Activated CD4-positive, alpha-beta T cell treated with anti-CD3 and anti-CD28 coated beads, Interleukin-2, Interleukin-6, amounts not matched to agents 100 ng/mL and 50 ng/mL, durations not matched to agents 16 hours and 8 hours (primary cell): Measurements from ENCODE around the gene OR52M1.
"Not testable (repeated sequence)": the region's sequence is repeated elsewhere in the genome, so short reads cannot be mapped to it uniquely, and the experiment has no call there.

ENCODE experiments used
- DNase-seq: peaks from one replicate; pipeline ENCODE4 v3.0.0-alpha.2; 2020

The OR52M1 gene, protein sequence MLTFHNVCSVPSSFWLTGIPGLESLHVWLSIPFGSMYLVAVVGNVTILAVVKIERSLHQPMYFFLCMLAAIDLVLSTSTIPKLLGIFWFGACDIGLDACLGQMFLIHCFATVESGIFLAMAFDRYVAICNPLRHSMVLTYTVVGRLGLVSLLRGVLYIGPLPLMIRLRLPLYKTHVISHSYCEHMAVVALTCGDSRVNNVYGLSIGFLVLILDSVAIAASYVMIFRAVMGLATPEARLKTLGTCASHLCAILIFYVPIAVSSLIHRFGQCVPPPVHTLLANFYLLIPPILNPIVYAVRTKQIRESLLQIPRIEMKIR

DNA sequence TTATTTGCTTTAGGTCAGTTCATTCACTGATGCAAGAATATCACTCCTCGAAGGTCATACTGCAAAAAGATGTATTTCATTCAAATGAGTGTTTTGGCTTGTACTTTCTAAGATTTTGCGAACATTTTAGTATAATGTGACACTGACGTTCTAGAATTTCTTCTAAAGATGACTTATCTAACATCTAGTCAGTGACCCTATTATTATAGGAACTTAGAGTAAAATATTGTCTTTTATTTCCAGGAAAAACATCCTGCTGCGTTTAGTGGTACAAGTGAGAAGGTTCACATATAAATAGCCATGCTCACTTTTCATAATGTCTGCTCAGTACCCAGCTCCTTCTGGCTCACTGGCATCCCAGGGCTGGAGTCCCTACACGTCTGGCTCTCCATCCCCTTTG is at the start of gene OR52M1:
OR52M1 (plus strand) TSS at position 301 of the 400 bp plus-strand sequence; CDS start at position 301, 0 bp downstream.
- no peak for DNase-seq

DNA sequence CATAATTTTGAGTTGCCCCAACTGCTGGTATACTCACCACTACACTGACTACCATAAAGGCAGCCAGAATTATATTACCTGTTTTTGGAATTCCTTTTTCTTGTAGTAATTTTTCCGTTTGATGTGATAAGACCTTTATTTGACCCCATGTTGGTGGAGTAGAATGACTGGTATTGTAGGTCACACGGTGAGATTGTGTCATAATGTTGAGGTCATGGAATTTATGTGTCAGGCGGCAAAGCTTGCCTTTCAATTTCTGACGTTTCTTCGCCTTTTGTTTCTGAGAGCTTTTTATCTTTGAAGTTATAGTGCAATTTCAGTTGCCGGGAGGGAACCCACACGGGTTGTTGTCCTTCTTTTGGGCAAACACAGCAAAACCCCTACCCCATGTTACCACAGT is 49.5 kb upstream of the OR52M1 start:
- no peak for DNase-seq

DNA sequence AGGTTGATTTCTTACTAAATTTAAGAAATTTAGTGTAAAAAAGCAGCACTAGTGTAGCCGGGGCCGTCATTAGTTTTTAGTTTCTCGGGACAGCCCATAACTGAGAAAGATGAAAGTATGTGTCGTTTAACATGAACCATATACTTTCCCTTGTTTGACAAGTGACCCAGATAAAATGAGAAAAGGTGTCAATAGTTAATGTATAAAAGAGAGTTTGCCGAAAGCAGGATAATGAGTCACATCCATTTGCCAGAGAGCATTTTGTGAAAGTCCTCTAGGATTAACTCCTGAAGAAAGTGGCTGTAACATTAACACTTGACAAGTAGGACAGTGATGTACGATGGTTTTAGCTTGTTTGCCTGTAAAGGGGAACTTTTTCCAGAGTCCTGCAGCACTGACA is 49.0 kb upstream of the OR52M1 start:
- no peak for DNase-seq

DNA sequence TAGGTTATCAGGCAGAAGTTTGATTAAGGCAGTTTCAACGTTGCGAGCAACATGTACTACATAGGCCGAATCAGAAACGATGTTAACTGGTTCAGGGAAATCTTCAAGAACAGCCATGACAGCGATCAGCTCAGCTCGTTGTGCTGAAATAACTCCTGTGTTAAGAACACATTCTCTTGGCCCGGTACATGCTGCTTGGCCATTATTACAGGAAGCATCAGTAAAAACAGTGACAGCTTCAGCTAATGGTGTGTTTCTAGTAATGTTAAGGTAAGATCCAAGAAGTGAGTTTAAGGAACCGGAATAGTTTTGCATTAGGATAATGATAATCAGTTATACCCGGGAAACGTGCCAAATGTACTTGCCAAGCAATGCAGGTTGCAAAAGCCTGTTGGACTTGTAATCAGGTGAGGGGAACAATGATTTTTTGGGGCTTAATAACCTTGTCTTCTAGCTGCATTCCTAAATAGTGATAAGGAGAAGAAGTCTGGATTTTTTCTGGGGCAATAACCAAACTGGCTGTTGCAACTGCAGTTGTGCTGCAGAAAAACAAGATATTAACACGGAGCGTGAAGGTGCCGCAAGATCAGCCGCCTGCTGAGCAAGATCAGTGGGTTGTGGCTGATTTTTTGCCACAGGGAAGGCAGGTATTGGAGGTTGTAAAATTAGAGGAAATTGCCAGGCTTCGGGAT is 48.3 kb upstream of the OR52M1 start:
- no peak for DNase-seq

DNA sequence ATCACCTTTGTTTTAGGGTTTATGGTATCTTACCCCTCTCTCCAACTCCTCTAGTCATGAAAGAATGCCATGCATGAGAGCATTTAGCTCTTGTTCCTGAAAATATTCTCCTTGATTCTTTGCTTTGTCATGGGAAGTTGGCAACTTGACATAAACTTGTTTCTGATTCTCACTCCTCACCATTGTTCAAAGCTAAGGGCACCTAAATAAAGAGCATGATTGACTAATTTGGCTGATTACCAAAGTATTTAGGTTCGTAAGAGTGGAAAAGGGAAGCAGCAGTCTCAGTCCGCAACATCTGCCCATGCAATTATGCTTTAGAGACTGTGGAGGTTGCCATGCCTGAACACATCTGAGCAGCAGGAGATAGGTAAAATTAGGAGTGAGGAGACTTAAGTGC is 36.1 kb upstream of the OR52M1 start:
- DNase-seq, result no peak

DNA sequence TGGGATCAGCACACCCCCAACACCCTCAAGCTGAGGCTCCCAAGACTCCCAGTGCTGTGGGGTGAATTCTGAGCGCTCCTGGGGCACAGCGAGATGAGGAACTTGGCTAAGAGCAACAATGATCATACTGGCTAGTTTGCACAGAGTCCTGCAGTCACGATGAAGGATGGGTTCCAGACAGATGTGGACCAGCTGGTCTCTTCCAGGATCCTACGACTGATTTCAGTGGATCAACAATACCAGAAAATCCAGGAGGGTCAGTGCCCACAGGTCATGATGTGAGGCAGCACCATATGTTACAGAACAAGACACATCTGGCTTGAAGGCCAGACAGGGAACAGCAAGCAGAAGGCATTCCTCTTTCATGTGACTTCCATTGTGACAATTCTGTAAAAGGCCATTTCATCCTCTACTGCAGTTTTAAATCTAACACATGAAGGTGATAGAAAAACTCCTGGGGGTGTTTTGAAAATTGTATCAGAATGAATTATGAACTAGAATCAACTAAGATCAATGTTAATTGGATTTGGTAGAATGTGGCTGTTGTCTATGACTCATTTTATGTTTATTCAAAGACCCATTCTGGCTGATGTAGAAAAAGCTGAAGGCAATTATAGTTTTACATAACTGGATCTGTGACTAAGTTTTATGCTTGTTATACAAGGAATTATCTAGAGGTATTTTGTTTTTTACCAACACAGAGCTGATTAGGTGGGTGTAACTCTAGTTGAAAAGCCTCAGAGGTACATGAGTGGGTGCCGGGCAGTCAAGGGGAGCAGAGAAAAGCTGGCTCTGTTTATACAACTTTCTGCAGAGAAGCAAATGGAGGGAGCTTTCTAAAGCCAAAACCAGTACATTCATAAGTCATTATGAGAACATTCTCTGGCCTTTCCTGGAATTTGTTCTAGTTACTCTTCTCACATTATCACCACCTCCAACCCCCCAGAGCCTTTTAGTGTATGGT is 33.4 kb upstream of the OR52M1 start:
- no peak for DNase-seq

DNA sequence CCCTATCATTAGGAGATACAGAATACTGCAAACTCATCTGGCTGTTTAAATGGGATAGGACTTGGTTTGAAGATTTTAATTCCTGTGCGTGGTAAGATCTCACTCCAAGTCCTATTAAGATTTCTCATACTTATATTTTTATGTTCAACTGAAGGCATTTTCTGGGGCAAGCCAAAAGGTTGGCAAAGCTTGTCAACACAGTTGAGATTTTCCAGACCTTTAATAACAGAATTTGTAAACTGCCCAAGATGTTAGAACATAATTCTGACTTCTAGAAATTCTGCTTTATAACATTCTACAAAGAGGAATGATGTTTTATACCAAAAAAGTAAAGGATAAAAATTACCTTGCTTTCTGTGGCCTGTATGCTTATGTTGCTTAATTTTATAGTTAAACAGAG is 30.8 kb upstream of the OR52M1 start:
- no peak for DNase-seq

DNA sequence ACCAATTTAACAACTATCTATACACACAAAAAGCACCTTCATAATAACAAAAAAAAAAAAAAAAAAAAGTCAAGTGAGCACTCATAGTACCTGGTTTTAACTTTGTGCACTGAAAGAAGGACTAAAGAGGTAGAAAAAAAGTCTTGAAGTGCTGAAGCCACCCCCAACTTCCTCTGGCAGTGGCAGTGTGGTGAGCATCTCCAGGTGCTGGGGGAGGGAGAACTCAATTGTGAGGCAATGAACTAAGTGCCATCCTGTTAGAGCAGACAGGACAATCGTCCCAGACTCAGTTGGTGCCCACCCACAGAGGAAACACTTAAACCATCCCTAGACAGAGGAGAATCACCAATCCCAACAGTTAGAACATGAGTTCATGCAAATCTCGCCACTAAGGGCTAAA is 22.7 kb upstream of the OR52M1 start:
- no peak for DNase-seq

DNA sequence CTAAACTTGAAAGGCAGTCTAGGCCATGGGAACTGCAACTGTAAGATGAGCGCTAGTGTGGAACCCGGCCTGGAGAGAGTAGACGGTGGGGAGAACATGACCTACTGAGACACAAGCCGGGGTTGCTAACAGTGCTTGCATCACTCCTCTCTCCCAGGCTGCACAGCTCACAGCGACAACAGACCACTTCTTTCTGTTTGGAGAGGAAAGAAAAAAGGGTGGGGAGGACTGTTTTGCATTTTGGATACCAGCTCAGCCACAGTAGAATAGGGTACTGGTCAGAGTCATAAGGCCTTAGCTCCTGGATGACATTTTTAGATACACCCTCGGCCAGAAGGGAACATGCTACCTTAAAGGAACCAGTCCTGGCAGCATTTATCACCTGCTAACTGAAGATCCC is 22.2 kb upstream of the OR52M1 start:
- DNase-seq, result no peak

DNA sequence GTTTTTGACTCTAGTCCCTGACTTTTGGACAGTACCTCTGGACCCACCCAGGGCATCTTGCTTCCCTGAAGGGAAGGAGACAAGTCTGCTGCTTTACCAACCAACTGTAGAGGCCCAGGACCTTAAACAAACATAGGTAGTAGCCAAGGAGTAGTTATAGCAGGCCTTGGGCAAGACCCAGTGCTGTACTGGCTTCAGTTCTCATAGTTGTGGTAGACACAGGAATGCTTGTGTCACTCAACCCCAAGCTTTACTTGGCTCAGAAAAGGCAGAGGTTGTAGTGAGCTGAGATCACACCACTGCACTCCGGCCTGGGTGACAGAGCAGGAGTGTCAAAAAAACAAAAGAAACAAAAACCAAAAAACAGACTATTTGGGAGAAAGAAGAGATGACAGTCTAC is 21.3 kb upstream of the OR52M1 start:
- DNase-seq, result no peak

DNA sequence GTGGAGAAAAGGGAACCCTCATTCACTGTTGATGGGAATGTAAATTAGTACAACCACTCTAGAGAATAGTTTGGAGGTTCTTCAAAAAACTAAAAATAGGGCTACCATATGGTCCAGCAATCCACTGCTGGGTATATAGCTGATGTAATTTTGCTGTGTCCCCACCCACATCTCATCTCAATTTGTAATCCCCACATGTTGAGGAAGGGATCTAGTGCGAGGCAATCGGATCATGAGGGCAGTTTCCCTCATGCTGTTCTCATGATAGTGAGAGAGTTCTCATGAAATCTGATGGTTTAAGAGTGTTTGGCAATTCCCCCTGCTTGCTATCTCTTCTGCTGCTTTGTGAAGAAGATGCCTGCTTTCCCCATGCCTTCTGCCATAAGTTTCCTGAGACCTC is 17.1 kb upstream of the OR52M1 start:
- no peak for DNase-seq

DNA sequence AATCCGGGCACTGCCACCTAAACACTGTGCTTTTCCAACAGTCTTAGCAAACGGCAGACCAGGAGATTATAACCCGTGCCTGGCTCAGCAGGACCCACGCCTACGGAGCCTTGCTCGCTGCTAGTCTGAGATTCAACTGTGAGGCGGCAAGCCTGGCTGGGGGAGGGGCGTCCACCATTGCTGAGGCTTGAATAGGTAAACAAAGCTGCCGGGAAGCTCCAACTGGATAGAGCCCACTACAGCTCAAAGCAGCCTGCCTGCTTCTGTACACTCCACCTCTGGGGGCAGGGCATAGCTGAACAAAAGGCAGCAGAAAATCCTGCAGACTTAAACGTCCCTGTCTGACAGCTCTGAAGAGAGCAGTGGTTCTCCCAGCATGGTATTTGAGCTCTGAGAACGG is 13.3 kb upstream of the OR52M1 start:
- not testable (repeated sequence) for DNase-seq

DNA sequence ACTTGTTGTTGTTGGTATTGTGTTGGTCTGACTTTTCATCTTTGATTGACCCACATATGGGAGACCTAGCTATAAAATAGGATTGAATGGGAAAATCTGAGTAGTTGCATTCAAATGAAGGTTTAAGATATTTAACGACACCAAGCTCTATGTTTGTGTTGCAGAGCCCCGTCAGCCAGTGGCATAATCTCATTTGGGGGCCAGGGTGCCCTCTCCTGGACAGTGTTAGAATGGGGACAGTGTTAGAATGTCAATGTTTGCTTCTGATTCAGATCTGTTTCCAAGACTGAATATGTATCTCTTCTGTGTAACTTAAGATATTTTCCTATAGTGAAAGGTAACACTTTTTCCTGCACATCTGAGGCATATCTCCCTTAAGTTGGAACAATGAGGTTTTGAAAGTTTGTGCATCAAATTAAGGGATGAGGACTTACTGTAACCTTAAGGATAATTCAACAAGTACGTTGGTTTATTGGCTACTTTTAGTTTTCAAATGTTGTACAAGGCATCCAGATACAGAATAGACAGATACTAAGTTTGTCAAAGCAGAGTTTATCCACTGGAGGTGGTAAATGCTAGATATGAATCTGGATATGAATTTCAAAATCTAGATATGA is 5.3 kb upstream of the OR52M1 start:
- peak; percentile 47 for DNase-seq

DNA sequence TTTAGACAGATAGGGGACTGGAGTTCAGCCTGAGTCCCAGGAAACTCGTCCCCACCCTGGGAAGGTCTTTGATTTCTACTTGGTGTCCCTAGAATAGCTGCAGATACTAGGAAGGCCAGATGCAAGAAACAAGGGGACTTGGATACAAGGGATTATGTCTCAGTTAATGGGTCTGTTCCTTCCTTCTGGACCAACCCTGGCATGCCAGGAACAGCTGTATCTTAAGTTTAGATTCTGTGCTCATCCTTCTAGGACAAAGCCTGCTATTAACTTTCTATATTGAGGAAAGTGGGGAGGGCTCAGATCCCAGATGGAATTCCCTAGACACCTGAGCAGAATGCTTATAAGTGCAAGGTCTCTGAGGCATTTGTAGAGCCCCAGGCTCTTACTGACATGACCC is 3.9 kb upstream of the OR52M1 start:
- no peak for DNase-seq

DNA sequence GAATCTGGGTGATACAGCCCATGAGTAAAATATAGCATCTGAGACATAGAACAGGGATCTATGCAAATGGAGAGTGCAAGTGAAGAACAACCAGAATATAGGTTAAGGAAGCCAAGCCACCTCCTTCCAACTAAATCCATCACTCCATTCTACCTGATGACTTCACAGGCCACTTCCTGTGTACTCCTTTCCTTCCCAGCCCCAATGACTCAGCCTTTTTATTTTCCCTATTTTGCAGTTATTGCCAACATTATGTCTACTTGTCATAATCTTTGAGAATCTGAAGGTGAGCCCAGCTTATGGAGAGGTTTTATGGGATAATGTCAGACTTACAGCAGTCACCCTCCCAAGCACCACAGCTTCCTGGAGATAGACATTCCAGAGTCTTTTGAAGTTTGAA is 1.4 kb upstream of the OR52M1 start:
- no peak for DNase-seq

DNA sequence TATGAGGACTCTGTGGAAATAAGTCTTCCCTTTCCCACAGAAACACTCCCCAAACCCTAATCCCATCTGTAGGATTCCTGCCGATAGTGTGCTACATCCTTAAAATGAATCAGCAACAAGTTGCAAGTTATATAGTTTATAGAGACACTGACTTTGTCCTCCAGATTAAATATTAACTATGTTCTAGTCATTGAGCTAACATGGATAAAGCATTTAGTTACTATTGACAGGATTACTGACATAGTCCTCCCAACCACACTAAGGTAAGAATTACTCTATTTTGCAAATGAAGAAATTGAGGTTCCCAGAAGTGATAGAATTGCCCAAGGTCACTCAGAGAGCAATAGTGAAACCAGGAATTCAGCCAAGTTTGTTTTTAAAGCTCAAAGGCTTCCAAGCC is 1.9 kb downstream of the OR52M1 start:
- no peak for DNase-seq

DNA sequence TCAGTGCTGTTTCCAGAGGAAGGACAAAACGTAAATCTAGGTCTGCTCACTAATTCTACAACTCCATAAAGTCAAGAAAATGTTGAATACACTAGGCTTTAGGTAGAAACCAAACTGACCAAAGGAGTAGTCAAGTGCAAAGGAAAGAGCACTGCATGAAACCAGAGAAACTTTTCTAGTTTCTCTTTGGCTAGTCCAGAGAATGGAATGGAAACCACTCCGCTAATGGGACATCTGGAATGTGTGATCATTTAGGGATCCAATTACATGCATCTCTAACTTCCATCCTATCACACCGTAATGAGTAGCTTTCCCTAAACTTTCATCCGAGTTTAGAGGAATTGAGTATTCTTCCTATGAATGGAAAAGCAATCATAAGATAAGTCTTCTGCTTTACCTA is 2.4 kb downstream of the OR52M1 start:
- no peak for DNase-seq

DNA sequence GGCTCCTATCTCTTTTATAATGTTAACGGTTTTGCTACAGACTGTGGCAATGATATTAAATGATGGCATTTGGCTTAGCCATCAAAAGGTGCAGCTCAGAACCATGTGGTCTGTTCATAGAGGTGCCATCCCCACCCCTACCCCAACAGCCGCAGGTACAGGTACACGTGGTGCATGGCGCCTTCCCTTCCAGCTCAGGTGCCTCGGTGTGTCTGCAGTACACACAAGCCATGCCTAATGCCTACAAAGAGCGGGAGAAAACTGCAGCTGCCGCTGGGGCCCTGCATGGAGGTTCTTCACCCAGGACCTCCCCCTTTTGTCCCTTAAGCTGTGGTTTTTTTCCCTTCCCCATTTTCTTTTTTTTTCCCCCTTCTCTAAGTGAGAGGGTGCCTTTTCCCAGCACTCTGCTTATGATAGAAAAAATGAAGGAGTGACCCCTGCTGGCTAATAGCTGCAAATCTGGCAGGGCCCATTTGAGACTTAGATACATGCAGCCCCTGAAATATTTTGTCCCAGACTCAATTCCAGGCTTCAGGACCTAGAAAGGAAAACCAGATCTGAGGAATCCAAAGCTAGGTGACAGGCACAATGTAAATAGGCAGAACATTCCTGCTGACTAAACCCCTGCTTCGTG is 6.5 kb downstream of the OR52M1 start:
- DNase-seq, result peak; percentile 10

DNA sequence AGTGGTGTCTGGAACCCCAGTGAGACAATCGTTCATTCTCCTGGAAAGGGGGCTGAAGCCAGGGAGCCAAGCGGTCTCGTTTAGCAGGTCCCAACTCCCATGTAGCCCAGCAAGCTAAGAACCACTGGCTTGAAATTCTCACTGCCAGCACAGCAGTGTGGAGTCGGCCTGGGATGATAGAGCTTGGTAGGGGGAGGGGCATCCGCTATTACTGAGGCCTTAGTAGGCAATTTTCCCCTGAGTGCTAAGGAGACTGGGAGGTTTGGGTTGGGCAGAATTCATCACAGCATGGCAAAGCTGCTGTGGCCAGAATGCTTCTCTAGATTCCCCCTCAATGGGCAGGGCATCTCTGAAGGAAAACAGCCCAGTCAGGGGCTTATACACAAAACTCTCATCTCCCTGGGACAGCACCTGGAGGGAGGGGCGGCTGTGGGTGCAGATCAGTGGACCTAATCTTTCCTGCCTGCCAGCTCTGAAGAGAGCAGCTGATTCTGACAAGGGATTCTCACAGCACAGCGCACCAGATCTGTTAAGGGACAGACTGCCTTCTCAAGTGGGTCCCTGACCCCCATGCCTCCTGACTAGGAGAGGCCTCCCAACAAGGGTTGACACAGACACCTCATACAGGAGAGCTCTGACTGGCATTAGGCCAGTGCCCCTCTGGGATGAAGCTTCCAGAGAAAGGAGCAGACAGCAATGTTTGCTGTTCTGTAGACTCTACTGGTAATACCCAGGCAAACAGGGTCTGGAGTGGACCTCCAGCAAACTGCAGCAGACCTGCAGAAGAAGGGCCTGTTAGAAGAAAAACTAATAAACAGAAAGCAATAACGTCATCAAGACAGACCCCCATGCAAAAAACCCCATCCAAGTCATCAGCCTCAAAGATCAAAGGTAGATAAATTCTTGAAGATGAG is 14.8 kb downstream of the OR52M1 start:
- DNase-seq, result no peak

DNA sequence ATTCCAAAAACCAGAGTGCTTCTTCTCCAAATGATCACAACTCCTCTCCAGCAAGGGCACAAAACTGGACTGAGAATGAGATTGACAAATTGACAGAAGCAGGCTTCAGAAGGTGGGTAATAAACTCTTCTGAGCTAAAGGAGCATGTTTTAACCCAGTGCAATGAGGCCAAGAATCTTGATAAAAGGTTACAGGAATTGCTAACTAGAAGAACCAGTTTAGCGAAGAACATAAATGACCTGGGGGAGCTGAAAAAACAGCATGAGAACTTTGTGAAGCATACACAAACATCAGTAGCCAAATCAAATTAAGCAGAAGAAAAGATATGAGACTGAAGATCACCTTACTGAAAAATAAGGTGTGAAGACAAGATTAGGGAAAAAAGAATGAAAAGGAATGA is 15.5 kb downstream of the OR52M1 start:
- DNase-seq, result no peak

DNA sequence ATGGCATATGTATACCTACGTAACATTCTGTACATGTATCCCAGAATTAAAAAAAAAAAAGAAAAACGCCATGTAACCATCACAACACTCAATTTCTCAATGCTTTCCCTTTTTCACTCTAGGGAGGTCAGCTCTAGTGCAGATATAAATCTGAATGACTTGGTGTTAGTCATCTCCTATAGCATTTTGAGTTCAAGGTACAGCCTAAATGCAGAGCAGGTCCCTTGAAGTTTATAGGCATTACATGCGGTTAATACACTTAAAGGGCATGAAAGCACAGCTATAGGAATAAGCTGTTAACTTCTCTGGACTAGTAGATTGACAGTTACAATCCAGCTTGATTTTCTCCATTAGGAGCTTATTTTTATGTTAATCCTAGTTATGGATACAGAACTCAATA is 20.4 kb downstream of the OR52M1 start:
- DNase-seq, result no peak

DNA sequence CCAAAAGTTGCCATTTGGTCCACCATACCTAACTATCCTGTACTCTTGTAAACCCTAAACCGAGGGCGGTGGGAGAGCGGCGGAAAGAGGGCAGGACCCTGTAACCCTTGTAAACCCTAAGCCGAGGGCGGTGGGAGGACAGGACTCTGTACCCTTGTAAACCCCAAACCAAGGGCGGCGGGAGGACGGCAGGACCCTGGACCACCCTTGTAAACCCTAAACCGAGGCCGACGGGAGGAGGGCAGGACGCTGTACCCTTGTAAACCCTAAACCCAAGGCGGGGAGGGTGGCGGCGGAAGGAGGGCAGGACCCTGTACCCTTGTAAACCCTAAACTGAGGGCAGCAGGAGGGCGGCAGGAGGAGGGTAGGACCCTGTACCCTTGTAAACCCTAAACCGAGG is 24.1 kb downstream of the OR52M1 start:
- DNase-seq, result no peak
